Trophoblast cell (in vitro differentiated cells and primary cell): Measurements from ENCODE around the gene FAM229B.

Experiments
- DNase-seq, 2 donors: peaks; one replicate each; pipeline ENCODE4 v3.0.0-alpha.2; 2016
- H2AFZ ChIP-seq: 2 replicates; pipeline ENCODE4 v1.6.1; 2013; ENCODE audit warnings: low read length, moderate library complexity, mild to moderate bottlenecking; ENCODE audit not compliant: insufficient read depth, poor library complexity
- H2AK5ac ChIP-seq: 2 replicates; pipeline ENCODE4 v1.6.1; 2013; ENCODE audit warnings: mild to moderate bottlenecking, low read length
- H2BK120ac ChIP-seq: 2 replicates; pipeline ENCODE4 v1.6.1; 2013; ENCODE audit warnings: low read length, mild to moderate bottlenecking, moderate library complexity; ENCODE audit not compliant: insufficient read depth, poor library complexity
- H2BK12ac ChIP-seq: 2 replicates; pipeline ENCODE4 v1.6.1; 2013; ENCODE audit warnings: mild to moderate bottlenecking, low read length, moderate library complexity
- H2BK5ac ChIP-seq: 2 replicates; pipeline ENCODE4 v1.6.1; 2013; ENCODE audit warnings: low read length, low read depth, moderate library complexity, mild to moderate bottlenecking; ENCODE audit not compliant: poor library complexity
- H3K14ac ChIP-seq: 2 replicates; pipeline ENCODE4 v1.6.1; 2013; ENCODE audit warnings: mild to moderate bottlenecking, low read length
- H3K18ac ChIP-seq: 2 replicates; pipeline ENCODE4 v1.6.1; 2013; ENCODE audit warnings: mild to moderate bottlenecking, low read length
- H3K23ac ChIP-seq: 2 replicates; pipeline ENCODE4 v1.6.1; 2013; ENCODE audit warnings: low read length
- H3K27ac ChIP-seq: 2 replicates; pipeline ENCODE4 v1.5.1; 2013; ENCODE audit warnings: low read depth, mild to moderate bottlenecking, inconsistent platforms, low read length, moderate library complexity
- H3K27me3 ChIP-seq: 2 replicates; pipeline ENCODE4 v1.6.1; 2013; ENCODE audit warnings: inconsistent platforms, mild to moderate bottlenecking, low read length, moderate library complexity; ENCODE audit not compliant: insufficient read depth
- H3K36me3 ChIP-seq, 2 experiments: 1 replicate in 1 of 2; 2 replicates in 1 of 2; pipeline ENCODE4 v1.6.1; 2013; ENCODE audit warnings: low read length in 2 of 2, mild to moderate bottlenecking in 2 of 2, moderate library complexity in 1 of 2; ENCODE audit not compliant: insufficient read depth in 2 of 2, control insufficient read depth in 1 of 2
- H3K4ac ChIP-seq: 2 replicates; pipeline ENCODE4 v1.6.1; 2013; ENCODE audit warnings: low read depth, mild to moderate bottlenecking, low read length, moderate library complexity
- H3K4me1 ChIP-seq, 2 experiments: 1 replicate in 1 of 2; 2 replicates in 1 of 2; pipeline ENCODE4 v1.6.1; 2013; ENCODE audit warnings: low read length in 2 of 2, mild to moderate bottlenecking in 2 of 2, moderate library complexity in 1 of 2; ENCODE audit not compliant: insufficient read depth in 2 of 2, control insufficient read depth in 1 of 2
- H3K4me2 ChIP-seq: 2 replicates; pipeline ENCODE4 v1.6.1; 2013; ENCODE audit warnings: inconsistent platforms, mild to moderate bottlenecking, low read length, moderate library complexity
- H3K4me3 ChIP-seq: 2 replicates; pipeline ENCODE4 v1.5.1; 2013; ENCODE audit warnings: mild to moderate bottlenecking, low read depth, low read length, inconsistent platforms
- H3K79me1 ChIP-seq: one replicate; pipeline ENCODE4 v1.6.1; 2013; ENCODE audit warnings: low read length
- H3K79me2 ChIP-seq: 2 replicates; pipeline ENCODE4 v1.6.1; 2013; ENCODE audit warnings: low read length, mild to moderate bottlenecking; ENCODE audit not compliant: control insufficient read depth, insufficient read depth, poor library complexity
- H3K9ac ChIP-seq: 2 replicates; pipeline ENCODE4 v1.6.1; 2013; ENCODE audit warnings: mild to moderate bottlenecking, low read length
- H3K9me3 ChIP-seq: 2 replicates; pipeline ENCODE4 v1.6.1; 2013; ENCODE audit warnings: low read depth, mild to moderate bottlenecking, control low read depth, inconsistent platforms, low read length; ENCODE audit not compliant: insufficient read depth
- H4K12ac ChIP-seq: 2 replicates; pipeline ENCODE4 v1.6.1; 2013; ENCODE audit warnings: low read depth, mild to moderate bottlenecking, low read length, moderate library complexity
- H4K8ac ChIP-seq: 2 replicates; pipeline ENCODE4 v1.6.1; 2013; ENCODE audit warnings: low read depth, mild to moderate bottlenecking, low read length, moderate library complexity
- H4K91ac ChIP-seq: one replicate; pipeline ENCODE4 v1.6.1; 2013; ENCODE audit warnings: low read depth, mild to moderate bottlenecking, low read length, moderate library complexity
- WGBS: extraction: QIAGEN DNeasy Blood & Tissue Kit; methylation state at CpG from one replicate; pipeline ENCODE4 v1.1.7; 2013; ENCODE audit warnings: missing lambda C conversion rate; ENCODE audit not compliant: insufficient read length, insufficient coverage; ENCODE audit errors: extremely low coverage; 5-methylcytosine and 5-hydroxymethylcytosine counted together

The FAM229B gene

GRCh38 chr6:112122756-112123155, 35.4 kb downstream of the FAM229B start:
- H4K8ac ChIP-seq = no peak overlapping the region
- no peaks in the 10 kb centered on the region for H3K27me3 ChIP-seq
- H3K4me1 ChIP-seq = no peaks in the 10 kb centered on the region
- no peak overlapping the region for H3K27ac ChIP-seq
- H3K23ac ChIP-seq = no peak overlapping the region
- H3K14ac ChIP-seq = no peak overlapping the region
- no peaks in the 10 kb centered on the region for H3K36me3 ChIP-seq
- H2BK12ac ChIP-seq = no peak overlapping the region
- no peak overlapping the region for H3K18ac ChIP-seq
- H3K79me1 ChIP-seq = no peaks in the 10 kb centered on the region
- no peak overlapping the region for H4K91ac ChIP-seq
- H3K4me2 ChIP-seq = no peak overlapping the region
- no peak overlapping the region for H4K12ac ChIP-seq
- no peak overlapping the region for H2BK5ac ChIP-seq
- no peak overlapping the region for H2BK120ac ChIP-seq
- DNase-seq = no peak
- H3K9ac ChIP-seq = no peak overlapping the region
- WGBS = no CpG with 5 or more reads among the region's 2 CpGs
- H2AK5ac ChIP-seq = no peak overlapping the region
- H3K4me3 ChIP-seq = no peak overlapping the region
- no peak overlapping the region for H3K4ac ChIP-seq
- H3K9me3 ChIP-seq = no peaks in the 10 kb centered on the region
- no peaks in the 10 kb centered on the region for H3K79me2 ChIP-seq
- H2AFZ ChIP-seq = no peak overlapping the region

GRCh38 chr6:112123982-112124381, 36.6 kb downstream of the FAM229B start:
- no peak overlapping the region for H2BK12ac ChIP-seq
- H3K79me1 ChIP-seq = no peaks in the 10 kb centered on the region
- no peak overlapping the region for H3K27ac ChIP-seq
- no peak overlapping the region for H3K18ac ChIP-seq
- no peaks in the 10 kb centered on the region for H3K79me2 ChIP-seq
- H3K27me3 ChIP-seq = no peaks in the 10 kb centered on the region
- H3K14ac ChIP-seq = no peak overlapping the region
- no peak overlapping the region for H2AFZ ChIP-seq
- no peaks in the 10 kb centered on the region for H3K4me1 ChIP-seq
- WGBS = no CpG with 5 or more reads among the region's 1 CpG
- no peak overlapping the region for H3K4me2 ChIP-seq
- H4K12ac ChIP-seq = no peak overlapping the region
- H3K9me3 ChIP-seq = no peaks in the 10 kb centered on the region
- H2AK5ac ChIP-seq = no peak overlapping the region
- H3K4me3 ChIP-seq = no peak overlapping the region
- no peak overlapping the region for H3K4ac ChIP-seq
- H2BK120ac ChIP-seq = no peak overlapping the region
- no peak overlapping the region for H3K9ac ChIP-seq
- H3K36me3 ChIP-seq = no peaks in the 10 kb centered on the region
- H2BK5ac ChIP-seq = no peak overlapping the region
- no peak overlapping the region for H4K91ac ChIP-seq
- no peak overlapping the region for H3K23ac ChIP-seq
- H4K8ac ChIP-seq = no peak overlapping the region
- DNase-seq = no peak

DNA sequence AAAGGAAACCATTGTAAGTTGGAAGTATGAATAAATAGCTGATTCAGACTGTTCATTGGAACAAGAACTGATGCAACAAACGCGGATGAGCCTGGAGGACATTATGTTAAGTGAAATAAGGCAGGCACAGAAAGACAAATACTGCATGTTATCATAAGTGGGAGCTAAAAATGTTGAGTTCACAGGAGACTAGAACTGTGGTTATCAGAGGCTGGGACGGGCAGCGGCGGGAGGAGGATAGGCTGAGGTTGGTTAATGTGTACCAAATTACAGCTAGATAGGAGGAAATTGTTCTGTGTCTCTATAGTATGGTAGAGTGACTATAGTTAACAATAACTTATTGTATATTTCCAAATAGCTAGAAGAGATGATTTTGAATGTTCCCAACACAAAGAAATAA, 40.8 kb downstream of the FAM229B start:
- Histone ChIP-seq H2BK120ac (no peak overlapping the region), H3K36me3 (no peaks in the 10 kb centered on the region), H3K23ac (no peak overlapping the region), H2BK5ac (no peak overlapping the region), H3K18ac (no peak overlapping the region), H2AFZ (no peak overlapping the region), H2AK5ac (no peak overlapping the region), H4K91ac (no peak overlapping the region), H3K4me2 (no peak overlapping the region), H3K27me3 (no peaks in the 10 kb centered on the region), H3K9me3 (no peaks in the 10 kb centered on the region), H3K79me2 (no peaks in the 10 kb centered on the region), H2BK12ac (no peak overlapping the region), H3K27ac (no peak overlapping the region), H3K4me1 (no peaks in the 10 kb centered on the region), H3K79me1 (no peaks in the 10 kb centered on the region), H4K12ac (no peak overlapping the region), H4K8ac (no peak overlapping the region), H3K4ac (no peak overlapping the region), H3K9ac (no peak overlapping the region), H3K14ac (no peak overlapping the region), H3K4me3 (no peak overlapping the region)
- no peak for DNase-seq
- no CpG with 5 or more reads among the region's 5 CpGs for WGBS

DNA sequence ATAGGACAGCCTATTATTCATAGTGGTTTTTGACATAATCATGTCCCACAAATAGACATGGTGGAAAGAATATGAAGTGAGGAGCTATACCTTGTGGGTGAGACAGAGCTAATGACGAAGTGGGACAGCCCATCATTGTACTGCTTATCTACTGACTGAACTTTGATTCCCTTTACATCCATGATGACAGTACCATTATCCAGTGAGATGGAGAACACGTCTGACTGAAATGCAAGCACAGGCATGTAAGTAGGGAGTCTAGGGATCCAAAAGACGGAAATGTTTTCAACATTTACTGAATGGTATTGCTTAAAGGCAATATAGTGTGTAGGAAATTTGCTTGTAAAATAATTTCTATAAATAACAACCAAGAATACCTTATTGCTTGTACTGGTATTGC, 43.5 kb downstream of the FAM229B start:
- no peaks in the 10 kb centered on the region for H3K79me2 ChIP-seq
- WGBS = no CpG with 5 or more reads among the region's 3 CpGs
- no peak overlapping the region for H3K14ac ChIP-seq

More for the DNA sequence above, 43.5 kb downstream of the FAM229B start:
- Histone ChIP-seq H4K8ac (no peak overlapping the region), H3K79me1 (no peaks in the 10 kb centered on the region), H2AFZ (no peak overlapping the region), H3K4me1 (no peaks in the 10 kb centered on the region), H4K12ac (no peak overlapping the region), H3K4ac (no peak overlapping the region), H2BK5ac (no peak overlapping the region), H4K91ac (no peak overlapping the region), H3K4me2 (no peak overlapping the region), H2BK120ac (no peak overlapping the region), H3K36me3 (no peaks in the 10 kb centered on the region), H3K27me3 (no peaks in the 10 kb centered on the region), H2BK12ac (no peak overlapping the region), H3K27ac (no peak overlapping the region), H3K4me3 (no peak overlapping the region), H3K23ac (peak overlapping the region; percentile 67), H3K9me3 (no peaks in the 10 kb centered on the region), H3K9ac (no peak overlapping the region), H2AK5ac (no peak overlapping the region), H3K18ac (no peak overlapping the region)
- no peak for DNase-seq
